NCI-H345 (cell line): ENCODE measurements around the gene ARMC2.
"Not testable (repeated sequence)": the region's sequence is repeated elsewhere in the genome, so short reads cannot be mapped to it uniquely, and the experiment has no call there.

Experiments
- DNase-seq: peaks from one replicate; lab custom pipeline; 2025; lab: John Stamatoyannopoulos, UW

Gene ARMC2

DNA sequence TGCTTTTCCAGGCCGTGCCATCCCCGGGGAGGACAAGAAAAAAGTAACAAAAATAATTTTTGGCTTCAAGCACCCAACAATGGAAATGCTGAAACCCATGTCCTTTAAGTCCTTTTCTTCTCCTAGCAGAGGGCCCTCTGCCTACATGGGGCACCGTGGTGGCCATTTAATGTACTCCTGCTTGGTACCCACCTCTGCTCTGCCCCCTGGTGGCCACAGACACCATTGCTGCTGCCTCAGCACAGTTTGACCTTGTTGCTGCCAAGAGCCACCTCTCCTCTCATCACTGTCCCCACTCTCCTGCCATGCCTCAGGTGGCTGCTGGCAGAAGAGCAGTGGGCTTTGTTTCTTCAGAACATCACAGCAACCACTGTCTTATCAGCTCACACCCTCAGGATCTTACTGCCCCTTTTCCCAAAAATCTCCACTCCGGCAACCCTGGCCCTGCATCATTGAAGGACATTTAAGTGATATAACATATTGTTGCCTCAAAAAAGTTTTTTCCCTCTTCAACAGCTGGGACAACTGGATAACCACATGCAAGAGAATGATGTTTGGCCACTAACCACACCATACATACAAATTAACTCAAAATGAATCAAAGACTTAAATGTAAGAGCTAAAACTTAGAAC is 12.9 kb upstream of the ARMC2 start:
- peak; percentile 79 for DNase-seq

DNA sequence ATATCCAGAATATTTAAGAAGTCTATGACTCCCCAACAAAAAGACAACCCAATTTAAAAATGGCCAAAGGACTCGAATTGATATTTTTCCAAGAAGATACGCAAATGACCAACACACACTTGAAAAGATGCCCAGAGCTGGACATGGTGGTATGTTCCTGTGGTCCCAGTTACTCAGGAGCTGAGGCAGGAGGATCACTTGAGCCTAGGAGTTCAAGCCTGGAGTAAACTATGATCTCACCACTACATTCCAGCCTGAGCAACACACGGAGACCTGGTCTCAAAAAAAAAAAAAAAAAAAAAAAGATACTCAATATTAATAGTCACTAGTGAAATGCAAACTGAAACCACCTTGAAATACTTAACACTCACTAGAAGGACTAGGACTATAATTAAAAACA is 12.2 kb upstream of the ARMC2 start:
- no peak for DNase-seq

DNA sequence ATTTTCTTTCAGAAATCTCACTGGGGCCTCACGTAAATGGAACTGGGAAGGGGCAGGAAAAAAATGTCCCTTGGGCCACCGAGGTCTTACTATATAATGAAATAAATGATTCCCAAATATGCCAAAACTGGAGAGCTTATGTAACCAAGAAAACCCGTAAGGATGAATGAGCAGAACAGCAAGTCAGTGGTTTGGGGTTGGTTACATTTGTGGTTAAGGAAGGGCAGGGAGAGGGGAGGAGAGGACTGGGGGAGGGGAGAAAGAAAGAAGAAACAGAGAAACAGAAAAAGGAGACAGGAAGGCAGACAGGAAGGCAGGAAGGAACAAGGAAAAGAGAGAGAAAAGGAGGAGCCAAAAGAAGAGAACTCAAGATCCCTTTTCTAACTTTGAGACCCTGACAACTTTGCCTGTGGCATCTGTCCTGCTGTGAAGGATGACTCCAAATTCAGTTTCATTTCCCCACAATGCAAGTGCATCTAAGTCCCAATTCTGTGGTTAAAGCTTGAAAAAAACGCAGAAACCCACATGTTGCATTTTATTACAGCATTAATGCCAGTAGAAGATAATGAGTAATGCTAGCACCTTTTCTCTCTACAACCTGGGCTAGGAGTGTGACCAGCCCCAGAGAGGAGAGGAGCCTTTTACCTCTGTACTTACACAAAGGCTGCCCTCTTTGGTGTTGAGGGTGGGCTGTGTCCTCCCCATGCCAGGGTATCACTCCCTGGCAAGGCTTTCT is 10.8 kb upstream of the ARMC2 start:
- no peak for DNase-seq

DNA sequence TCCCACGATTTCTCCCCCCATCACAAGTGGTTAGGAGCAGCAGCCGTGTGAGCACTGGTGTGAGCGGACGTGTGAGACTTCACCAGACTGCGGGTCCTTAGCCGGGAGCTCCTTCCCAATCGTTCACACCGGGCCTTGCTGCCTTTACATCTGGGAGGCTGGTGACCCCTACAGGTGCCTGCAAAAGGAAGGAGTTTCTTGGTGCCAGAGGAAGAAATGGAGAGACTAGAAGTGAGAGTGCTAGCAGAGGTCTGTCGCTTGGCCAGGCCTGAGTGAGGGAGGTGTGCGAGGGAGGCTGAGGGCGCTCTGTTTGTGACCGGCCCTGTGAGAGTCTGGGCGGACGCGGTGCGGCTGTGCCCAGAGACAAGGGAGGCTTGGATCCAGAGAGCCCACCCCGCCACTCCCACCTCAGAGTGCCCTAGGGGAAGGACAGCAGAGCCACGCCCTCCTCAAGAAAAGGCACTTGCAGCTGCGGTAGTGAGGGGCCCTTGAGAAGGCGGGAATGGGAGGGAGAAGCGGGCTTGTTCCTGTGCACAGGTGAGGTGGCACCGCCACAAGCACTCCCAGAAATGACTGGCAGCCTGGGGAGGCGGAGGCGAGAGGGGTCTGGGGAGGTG is 10.0 kb upstream of the ARMC2 start:
- no peak for DNase-seq

DNA sequence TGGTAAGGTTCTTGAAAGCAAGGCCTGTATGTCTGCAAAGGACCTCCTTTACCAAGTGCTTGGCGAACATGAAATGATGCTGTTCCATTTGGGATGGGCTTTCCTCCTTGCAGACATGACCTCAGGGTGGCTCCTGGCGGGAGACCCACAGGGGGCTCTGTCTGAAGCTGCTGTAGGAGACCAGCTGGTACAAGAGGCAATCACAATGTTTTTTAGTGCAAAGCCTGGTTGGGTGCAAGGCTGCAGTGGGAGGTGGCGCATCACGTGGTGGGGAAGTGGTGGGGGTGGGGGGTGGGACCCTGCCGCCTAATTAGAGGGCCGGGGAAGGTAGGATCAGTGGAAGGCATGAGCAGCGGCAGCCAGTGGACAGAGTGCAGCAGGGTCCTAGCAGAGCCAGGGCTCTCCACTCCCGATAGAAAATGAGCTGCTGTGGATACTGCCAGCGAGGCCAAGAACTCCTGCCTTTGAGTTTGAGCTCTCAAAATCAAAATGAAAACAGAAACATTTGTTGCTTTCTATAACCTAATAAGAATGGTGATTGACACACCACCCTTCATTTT is 9.1 kb upstream of the ARMC2 start:
- DNase-seq = no peak

DNA sequence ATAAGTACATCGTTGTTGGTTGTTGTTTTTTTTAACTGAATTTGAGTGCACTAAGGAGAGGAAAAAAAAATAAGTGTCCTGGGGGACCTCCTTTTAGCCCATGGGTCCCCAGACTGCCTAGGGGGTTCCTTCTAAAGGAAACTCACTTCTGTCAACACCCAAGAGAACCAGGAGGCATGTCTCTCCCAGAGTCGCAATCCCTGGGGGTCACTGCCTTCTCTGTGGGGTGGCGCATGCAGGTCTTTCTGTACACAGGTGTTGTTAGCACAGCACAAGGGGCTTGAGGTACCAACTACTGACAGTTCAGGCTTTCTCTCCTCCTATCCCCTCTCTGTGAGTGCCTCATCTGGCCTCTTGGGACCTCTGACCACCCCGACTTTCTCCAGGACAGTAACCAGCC is 7.3 kb upstream of the ARMC2 start:
- no peak for DNase-seq

DNA sequence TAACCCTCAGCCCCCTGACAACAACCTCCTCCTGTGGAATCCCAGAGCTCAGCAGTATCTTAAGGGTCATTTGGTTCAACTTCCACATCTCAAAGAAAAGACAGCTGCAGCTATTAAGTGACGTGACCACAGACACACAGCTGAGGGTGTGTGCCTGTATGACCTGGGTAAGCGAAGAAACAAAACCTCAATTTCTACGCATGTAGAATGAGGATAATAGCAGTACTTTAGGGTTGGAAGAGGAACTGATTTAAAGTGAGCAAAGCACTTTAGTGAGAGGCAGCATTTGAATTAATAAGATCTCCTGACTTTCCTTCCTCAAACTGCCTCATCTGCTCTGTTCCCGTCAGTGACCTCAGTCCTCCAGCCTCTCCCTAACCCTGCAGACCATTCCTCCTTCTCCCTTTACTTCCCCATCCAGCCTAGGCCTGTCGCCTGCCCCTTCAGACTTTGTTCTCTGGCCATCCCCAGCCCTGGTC is 6.8 kb upstream of the ARMC2 start:
- no peak for DNase-seq

DNA sequence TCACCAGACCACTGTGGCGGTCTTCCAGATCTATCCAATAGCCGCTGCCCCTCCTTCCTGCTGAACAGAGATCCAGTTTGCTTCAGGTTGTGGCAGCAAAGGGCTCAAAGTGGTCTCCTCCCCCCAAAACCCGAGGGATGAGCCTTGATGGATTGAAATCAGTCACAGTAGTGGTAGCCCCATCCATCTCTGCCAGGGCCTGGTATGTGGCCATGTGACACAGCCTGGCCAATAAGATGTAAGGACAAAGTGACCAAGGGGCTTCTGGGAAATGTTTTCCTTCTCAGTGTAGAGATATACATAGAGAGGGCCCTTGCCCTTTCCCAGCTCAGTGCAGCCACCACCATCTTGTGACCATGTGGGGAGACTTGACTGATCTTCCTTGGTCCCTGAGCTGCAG is 4.1 kb upstream of the ARMC2 start:
- DNase-seq = no peak

DNA sequence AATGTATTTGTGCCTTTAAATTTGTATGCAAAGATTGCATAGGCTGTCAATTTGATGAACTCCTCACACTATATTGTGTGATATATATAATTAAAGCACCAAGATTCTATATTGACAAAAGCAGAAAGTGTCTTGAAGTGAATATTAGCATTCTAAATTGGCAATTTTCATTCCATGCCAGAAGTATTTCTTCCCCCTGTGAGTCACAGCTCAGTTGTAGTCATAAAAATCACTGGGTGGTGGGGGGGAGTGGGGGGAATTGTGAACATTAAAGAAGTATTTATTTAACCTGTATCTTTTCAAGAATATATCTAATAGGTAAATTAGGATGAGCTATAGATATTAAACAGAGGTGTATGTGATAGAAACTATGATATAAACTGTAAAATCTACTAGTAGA is 3.1 kb upstream of the ARMC2 start:
- DNase-seq = no peak

DNA sequence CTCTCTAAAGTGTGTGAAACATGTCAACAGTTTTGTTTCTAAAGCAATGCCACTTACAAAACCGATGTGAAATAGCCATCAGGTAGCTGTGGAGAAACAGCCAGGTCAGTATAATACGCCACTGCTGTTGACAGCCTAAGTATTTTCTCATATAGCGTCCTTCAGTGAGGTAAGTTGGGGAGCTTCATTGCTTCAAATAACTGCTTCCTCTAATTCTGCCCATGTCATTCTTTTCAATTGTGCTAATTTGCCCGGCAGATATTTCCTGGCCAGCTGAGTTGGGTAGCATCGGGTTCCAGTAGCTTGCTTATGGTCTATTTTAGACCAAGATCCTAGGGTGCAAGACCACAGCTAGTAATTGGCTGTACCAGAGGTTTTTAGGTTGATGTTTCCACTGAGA is 2.1 kb upstream of the ARMC2 start:
- DNase-seq = no peak

DNA sequence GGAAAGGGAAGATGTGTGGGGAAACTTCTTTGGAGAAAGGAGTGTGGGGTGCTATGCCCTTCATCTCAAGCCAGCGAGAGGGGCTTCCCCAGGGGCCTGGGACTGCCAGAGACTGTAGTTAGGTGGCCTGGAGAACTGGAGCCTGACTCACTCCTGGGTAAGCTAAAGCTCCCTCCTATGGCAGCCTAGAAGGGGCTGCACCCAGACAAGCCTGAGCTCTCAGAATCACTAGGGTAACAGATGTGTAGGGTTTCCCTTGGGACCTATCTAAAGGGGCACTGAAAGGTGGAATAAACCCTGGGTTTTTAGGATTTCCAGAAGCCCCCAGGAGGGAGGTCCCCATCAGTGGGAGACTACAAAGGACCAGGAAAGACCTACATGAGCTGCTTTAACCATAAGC is 1.6 kb upstream of the ARMC2 start:
- no peak for DNase-seq

DNA sequence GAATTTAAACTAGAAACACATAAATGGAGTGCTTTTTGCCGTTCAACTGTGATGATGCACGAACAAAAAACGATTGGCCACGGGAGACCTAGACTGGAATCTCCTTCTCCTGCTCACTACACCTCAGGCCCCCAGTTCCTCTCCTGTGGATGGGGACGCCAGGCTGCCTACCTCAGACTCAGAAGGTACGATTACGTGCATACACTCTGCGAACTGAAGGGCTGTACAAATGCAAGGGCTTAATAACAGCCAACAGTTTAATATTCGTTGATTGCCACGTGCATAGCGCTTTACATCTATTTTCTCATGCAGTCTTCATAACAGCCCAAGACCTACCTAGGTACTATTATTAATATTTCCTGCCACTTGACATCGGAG is 495 bp upstream of the ARMC2 start:
- DNase-seq = peak; percentile 35

DNA sequence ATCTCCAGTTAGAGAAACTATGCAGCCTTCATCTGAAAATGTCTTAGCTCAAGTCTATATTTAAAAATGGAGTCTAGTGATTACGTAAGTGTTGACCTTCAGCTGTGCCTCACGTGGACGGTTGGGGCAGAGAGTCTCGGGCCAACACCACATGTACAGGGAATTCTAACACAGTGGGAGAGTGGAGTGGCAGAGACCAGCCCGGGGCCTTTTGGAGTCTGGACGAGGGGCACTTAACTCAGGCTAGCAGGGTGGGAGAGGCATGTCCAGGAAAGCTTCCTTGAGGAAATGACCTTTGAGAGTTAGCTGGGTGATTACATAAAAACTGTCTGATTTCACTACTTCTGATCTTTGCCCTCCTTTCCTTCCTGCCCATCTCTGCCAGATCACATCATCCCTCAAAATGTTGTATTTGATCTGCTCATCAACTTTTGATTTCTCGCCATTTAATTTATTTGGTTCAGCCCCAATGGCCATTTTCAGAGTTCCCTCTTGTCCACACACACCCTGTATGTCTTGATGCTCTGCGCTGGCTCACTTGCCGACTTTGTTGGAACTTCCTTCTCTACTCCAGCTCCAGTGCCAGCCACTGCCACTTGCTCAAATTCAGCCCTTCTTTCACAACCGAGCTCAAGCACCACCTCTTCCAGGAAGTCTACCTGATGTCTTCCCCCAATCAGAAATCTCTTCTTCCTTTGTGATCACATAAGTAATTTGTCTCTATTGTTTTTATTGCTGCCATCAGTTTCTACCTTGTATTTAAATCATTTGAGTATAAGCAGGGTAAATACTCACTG is 2.6 kb downstream of the ARMC2 start:
- no peak for DNase-seq

DNA sequence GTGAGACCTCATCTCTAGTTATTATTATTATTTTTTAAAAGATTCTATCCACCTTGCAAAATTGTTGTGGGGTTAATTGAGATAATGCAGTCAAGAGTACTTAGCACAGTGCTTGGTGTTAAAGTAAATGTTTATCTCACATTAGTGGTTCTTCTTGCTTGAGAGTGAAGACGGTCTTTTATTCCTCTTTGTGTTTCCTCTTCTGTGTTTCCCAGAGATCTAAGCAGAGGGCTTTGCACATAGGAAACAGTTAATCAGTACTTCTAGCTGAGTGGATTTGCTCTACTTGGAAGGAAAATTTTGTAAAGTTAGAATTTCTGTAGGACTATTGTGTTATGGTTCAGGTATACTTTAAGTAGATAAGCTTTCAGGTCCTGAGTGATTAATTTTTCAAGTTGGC is 3.5 kb downstream of the ARMC2 start:
- DNase-seq = no peak

DNA sequence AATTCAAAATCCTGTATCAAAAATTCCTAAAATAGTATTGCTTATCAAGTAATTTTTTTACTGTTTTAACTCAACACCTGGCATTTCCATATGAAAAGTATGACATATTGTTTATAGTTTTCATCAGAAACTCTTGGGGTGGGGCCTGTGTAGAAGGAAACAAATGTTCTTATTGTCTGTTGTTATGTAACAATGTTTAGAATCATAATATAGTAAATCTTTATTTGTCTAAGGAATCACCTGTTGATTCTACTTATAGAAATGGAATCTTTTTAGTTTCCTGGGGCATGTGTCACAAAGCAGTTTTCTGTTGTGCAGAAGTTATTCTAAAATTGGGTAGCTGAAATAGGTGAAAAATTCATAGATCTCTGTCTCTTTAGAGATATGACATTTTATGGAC is 4.9 kb downstream of the ARMC2 start:
- DNase-seq = no peak

DNA sequence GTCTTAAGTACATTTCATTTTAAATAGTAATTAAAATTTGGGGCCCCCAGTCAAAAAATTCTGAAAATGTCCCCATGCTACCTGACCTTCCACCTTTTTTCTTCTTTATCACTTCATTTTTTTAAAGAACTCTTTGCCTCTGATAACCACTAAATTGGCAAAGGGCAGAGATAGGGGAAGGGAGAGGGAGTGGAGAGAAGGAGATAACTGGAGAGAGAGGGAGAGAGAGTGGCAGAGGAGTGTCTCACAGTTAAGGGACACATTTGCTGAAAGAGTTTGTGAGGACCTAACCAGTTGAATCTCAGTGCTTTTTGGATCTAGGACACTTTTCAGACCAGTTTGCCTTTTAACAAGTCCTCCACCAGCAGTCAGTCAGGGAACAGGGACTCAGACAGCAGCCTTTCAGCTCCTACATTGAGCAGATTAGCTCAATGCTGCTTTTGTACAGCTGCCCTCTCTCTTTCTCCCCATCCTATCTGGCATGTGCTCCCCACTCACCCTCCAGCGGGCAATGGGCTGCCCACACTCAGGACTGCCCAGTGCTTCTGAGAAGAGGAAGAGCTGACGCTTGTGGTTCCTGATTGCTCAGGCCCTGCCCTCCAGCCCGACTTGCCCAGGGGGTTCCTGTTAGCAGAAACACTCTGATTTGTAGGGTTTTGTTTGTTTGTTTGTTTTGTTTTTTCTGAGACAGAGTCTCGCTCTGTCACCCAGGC is 14.4 kb downstream of the ARMC2 start:
- DNase-seq = no peak

DNA sequence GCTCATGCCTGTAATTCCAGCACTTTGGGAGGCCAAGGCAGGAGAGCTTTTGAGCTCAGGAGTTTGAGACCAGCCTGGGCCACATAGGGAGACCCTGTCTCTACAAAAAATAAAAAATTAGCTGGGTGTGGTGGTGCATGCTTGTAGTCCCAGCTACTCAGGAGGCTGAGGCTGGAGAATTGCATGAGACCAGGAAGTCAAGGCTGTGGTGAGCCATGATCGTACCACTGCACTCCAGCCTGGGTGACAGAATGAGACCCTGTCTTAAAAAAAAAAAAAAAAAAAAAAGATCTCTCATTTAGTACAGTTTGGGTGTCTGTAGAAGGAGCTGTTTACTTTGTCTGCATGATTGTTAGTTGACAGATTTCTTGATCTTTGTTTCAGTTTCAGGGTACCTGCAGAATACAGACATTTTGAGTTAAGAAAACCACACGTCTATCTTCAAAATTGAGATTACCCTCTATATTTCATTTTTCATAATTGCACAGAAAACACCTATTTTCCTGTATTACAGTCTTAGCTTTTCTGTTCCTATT is 17.6 kb downstream of the ARMC2 start:
- not testable (repeated sequence) for DNase-seq

DNA sequence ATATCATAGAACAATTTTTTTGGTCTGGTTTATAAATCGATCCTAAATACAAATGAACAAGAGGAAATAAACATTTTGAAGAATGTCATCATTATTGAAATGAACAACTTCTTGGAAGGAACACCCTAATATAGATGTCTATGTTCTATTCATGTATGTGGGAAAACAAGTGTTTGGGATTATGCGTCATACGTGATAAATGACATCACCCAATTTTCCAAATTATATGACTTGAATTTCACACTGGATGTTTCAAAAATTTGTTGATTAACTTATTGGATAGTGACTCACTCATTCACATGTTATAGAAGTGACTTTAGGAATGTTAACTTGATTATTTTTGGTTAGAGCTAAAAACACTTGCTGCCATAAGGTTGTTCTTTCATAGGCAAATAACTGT is 18.6 kb downstream of the ARMC2 start:
- no peak for DNase-seq

DNA sequence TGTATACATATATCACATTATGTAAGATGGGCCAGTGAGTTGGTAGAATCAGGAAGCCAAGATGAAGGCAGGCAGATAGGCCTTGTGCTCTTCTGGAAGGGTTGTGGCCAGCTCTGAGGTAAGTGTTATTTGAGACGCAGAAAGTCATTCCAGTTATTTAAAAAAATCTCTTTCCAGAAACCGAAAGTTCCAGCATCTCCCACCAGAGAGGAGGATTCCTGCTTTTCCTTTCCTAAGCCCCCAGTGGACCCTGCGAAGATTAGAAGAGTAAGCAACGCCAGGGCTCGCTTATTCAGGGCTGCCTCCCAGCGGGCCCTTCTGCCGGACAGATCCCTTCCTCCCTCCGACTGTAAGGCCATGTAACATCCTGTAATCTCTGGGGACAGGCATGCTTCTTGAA is 20.4 kb downstream of the ARMC2 start:
- DNase-seq = no peak

DNA sequence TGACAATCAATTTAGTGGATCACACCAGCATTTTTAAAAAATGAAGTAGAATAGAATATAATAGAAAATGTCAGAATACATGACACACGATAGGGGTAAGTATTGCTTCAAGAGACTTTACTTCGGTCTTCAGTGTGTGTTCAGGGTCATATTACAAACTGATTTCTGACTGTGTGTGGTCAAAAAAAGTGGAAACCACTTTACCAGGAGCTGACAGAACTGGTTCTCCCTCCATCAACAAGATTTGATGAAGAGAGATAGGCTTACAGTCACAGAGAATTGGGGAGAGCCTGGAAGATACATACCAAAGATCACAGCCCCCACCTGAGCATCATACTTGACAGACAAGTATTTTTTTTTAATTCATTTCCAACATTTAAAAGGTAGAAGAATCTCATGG is 21.7 kb downstream of the ARMC2 start:
- no peak for DNase-seq

DNA sequence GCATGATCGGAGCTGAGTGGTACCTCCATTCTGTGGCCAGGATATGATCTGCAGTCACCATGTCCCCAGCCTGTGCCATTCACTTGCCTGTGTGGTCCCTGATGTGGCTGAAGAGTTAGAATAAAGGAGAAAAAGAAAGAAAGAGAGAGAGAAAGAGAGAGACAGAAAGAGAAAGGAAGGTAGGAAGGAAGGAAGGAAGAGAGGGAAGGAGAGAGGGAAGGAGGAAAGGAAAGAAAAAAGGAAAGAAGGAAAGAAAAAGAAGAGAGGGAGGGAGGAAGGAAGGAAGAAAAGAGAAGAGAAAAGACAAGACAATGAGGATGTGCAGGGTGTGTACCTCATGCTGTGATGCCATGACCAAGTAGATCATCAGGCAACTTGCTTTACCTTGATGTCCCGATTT is 22.1 kb downstream of the ARMC2 start:
- DNase-seq = no peak
